Stimulated activated naive CD8-positive, alpha-beta T cell treated with anti-CD3 and anti-CD28 coated beads, Interleukin-15, Interleukin-2, amounts not matched to agents 100 ng/mL and 50 ng/mL, for 24 hours (primary cell): Measurements from ENCODE around the gene ERCC6L2.

ENCODE experiments used
- H3K27ac Mint-ChIP-seq: one replicate; pipeline ENCODE4 v1.8.0; 2021; ENCODE audit warnings: mild to moderate bottlenecking, mixed read lengths
- H3K27me3 Mint-ChIP-seq: one replicate; pipeline ENCODE4 v1.8.0; 2021; ENCODE audit warnings: mixed read lengths
- H3K36me3 Mint-ChIP-seq: one replicate; pipeline ENCODE4 v1.8.0; 2021; ENCODE audit warnings: low read depth, mixed read lengths
- H3K4me1 Mint-ChIP-seq: one replicate; pipeline ENCODE4 v1.8.0; 2021; ENCODE audit warnings: low read depth, mixed read lengths
- H3K4me3 Mint-ChIP-seq: one replicate; pipeline ENCODE4 v1.8.0; 2021; ENCODE audit warnings: mild to moderate bottlenecking, mixed read lengths
- H3K9me3 Mint-ChIP-seq: one replicate; pipeline ENCODE4 v1.8.0; 2021; ENCODE audit warnings: mixed read lengths

The ERCC6L2 gene

GRCh38 chr9:95875305-95876137 lies at the start of gene ERCC6L2:
Gene ERCC6L2 (plus strand): TSS chr9:95875691. CDS start chr9:95876039, 348 bp downstream.
- no peaks in the 10 kb centered on the region for H3K27me3 Mint-ChIP-seq
- H3K27ac Mint-ChIP-seq = no peak within 1 kb of the TSS
- H3K36me3 Mint-ChIP-seq = peaks cover 46% of the 10 kb centered on the region
- H3K4me3 Mint-ChIP-seq = no peak within 1 kb of the TSS
- H3K4me1 Mint-ChIP-seq = peaks cover 31% of the 10 kb centered on the region
- peaks cover 17% of the 10 kb centered on the region for H3K9me3 Mint-ChIP-seq

GRCh38 chr9:95826183-95826838 lies 49.2 kb upstream of the ERCC6L2 start:
- Mint-ChIP-seq H3K27me3 (no peaks in the 10 kb centered on the region), H3K4me3 (no peak overlapping the region), H3K27ac (no peak overlapping the region), H3K36me3 (no peaks in the 10 kb centered on the region), H3K9me3 (no peaks in the 10 kb centered on the region), H3K4me1 (peaks cover 24% of the 10 kb centered on the region)

- H3K36me3 Mint-ChIP-seq = no peaks in the 10 kb centered on the region
- no peaks in the 10 kb centered on the region for H3K27me3 Mint-ChIP-seq
- no peaks in the 10 kb centered on the region for H3K9me3 Mint-ChIP-seq
- H3K4me3 Mint-ChIP-seq = no peak overlapping the region
- H3K4me1 Mint-ChIP-seq = peaks cover 15% of the 10 kb centered on the region
- no peak overlapping the region for H3K27ac Mint-ChIP-seq
These were observed 44.7 kb upstream of the ERCC6L2 start for GRCh38 chr9:95830768-95831167.

- no peaks in the 10 kb centered on the region for H3K27me3 Mint-ChIP-seq
- H3K4me3 Mint-ChIP-seq = no peak overlapping the region
- H3K4me1 Mint-ChIP-seq = peaks cover 15% of the 10 kb centered on the region
- H3K36me3 Mint-ChIP-seq = no peaks in the 10 kb centered on the region
- H3K27ac Mint-ChIP-seq = no peak overlapping the region
- no peaks in the 10 kb centered on the region for H3K9me3 Mint-ChIP-seq
These were observed 43.7 kb upstream of the ERCC6L2 start for GRCh38 chr9:95831810-95832209.

DNA sequence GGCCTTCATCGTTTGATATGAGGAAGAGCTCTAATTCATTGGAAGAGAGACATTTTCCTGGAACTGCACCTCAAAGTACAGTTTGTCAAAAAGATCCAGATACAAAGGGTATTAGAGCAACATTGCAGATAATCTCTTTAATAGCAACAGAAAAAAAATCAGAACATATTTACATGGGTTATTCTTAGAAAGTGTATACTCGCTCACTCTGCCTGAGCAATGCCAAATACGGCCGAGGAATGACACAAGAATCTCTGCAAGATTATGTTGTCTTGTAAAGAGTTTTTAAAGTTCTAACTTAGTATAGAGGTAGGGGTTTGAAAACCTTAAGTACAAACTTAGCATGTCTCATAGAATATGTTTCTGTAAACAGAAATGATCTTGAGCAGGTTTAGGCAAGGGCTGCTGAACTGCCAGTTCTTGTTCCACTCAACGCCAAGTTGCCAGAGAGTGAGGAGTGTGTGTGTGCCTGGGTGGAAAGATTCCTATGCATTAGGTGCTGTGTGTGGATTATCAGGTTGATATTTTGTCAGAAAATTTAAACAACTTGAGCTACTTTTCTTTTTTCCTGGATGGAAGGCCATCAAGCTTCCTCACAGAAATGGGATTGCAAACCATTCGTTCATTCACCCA lies 41.8 kb upstream of the ERCC6L2 start:
- no peak overlapping the region for H3K27ac Mint-ChIP-seq
- H3K4me3 Mint-ChIP-seq = no peak overlapping the region
- H3K4me1 Mint-ChIP-seq = peaks cover 15% of the 10 kb centered on the region
- H3K36me3 Mint-ChIP-seq = no peaks in the 10 kb centered on the region
- no peaks in the 10 kb centered on the region for H3K27me3 Mint-ChIP-seq
- H3K9me3 Mint-ChIP-seq = peaks cover 4% of the 10 kb centered on the region

DNA sequence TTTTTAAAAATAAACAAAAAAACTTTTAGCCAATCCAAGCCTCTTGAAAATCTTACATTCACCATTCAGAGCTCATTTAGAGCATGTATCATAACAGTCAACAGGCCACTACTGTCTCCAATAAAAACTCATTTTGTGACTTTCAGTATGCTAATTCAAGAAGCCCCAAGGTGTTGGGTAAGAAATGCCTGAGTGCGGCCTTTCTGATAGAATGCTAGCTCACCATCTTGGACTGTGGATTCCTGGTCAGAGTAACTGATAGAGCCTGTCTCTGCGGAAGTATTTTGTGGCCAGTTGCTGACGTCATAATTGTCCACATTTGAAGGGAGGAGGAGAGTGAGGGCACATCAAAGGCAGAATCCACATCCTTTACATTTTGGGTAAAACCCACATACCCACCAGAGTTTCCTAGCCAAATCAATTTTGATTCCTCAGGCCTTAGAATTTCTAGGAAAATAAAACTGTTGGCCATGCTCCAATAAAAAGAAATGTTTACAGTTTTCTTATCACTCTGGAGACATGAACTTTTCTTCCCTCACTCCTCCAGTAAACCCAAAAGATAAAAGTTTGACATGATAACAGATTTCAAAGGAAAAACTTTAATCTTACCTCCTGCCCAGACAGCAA lies 41.1 kb upstream of the ERCC6L2 start:
- H3K27me3 Mint-ChIP-seq = no peaks in the 10 kb centered on the region
- no peak overlapping the region for H3K4me3 Mint-ChIP-seq
- peaks cover 15% of the 10 kb centered on the region for H3K4me1 Mint-ChIP-seq
- H3K9me3 Mint-ChIP-seq = peaks cover 4% of the 10 kb centered on the region
- no peak overlapping the region for H3K27ac Mint-ChIP-seq
- H3K36me3 Mint-ChIP-seq = no peaks in the 10 kb centered on the region

GRCh38 chr9:95835393-95835792 lies 40.1 kb upstream of the ERCC6L2 start:
- peaks cover 15% of the 10 kb centered on the region for H3K4me1 Mint-ChIP-seq
- no peaks in the 10 kb centered on the region for H3K27me3 Mint-ChIP-seq

DNA sequence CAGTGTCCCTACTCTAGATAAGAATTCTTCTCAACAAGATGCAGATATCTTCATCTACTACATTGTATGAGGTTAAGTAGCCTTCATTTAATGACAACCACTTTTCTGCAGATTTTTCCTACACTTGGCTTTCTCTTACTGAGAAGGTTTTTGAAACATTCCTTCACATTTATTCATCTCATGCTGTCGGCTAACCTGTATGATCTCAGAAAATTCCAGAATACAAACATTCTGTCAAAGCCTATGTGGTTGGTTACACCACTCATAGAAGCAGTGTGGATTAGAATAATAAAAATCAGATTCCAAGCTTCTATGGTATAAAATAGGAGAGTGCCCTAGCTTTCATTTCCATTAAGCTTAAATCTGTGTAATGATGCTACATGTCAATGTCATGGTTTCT lies 39.4 kb upstream of the ERCC6L2 start:
- Mint-ChIP-seq H3K4me3 (no peak overlapping the region), H3K27ac (no peak overlapping the region), H3K27me3 (no peaks in the 10 kb centered on the region), H3K4me1 (peaks cover 15% of the 10 kb centered on the region), H3K9me3 (peaks cover 4% of the 10 kb centered on the region), H3K36me3 (no peaks in the 10 kb centered on the region)

More at GRCh38 chr9:95835393-95835792, 40.1 kb upstream of the ERCC6L2 start:
- Mint-ChIP-seq H3K9me3 (peaks cover 4% of the 10 kb centered on the region), H3K36me3 (no peaks in the 10 kb centered on the region), H3K4me3 (no peak overlapping the region), H3K27ac (no peak overlapping the region)

- Mint-ChIP-seq H3K36me3 (peaks cover 7% of the 10 kb centered on the region), H3K4me1 (peaks cover 11% of the 10 kb centered on the region), H3K4me3 (no peak overlapping the region), H3K27me3 (no peaks in the 10 kb centered on the region), H3K27ac (no peak overlapping the region), H3K9me3 (peaks cover 4% of the 10 kb centered on the region)
These were observed 36.5 kb upstream of the ERCC6L2 start for GRCh38 chr9:95839012-95839411.

DNA sequence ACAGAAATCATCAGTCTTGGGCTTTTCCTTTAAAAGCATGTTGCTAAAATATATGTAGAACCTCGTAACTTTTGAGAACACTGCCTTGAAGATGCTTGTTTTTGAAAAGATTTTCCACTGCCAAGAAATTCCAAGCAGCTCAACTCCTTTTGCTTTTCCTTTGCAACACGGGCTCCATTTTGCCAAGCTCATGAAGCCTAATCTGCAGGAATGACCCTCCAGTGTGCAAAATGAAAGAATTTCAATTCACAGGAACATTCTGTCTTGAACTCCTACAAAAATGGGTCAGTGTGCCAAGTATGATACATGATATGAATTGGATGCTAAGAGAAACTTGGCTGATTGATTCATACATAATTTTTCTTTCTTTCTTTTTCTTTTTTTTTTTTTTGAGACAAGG lies 35.4 kb upstream of the ERCC6L2 start:
- Mint-ChIP-seq H3K27me3 (no peaks in the 10 kb centered on the region), H3K36me3 (peaks cover 7% of the 10 kb centered on the region), H3K4me3 (no peak overlapping the region), H3K4me1 (peaks cover under 1% of the 10 kb centered on the region), H3K27ac (no peak overlapping the region), H3K9me3 (peaks cover 4% of the 10 kb centered on the region)

- peaks cover 4% of the 10 kb centered on the region for H3K9me3 Mint-ChIP-seq
- no peak overlapping the region for H3K27ac Mint-ChIP-seq
- H3K36me3 Mint-ChIP-seq = peaks cover 7% of the 10 kb centered on the region
These were observed 34.1 kb upstream of the ERCC6L2 start for GRCh38 chr9:95841377-95841776.

GRCh38 chr9:95845751-95846150 lies 29.7 kb upstream of the ERCC6L2 start:
- no peaks in the 10 kb centered on the region for H3K9me3 Mint-ChIP-seq
- peaks cover 21% of the 10 kb centered on the region for H3K36me3 Mint-ChIP-seq
- H3K4me3 Mint-ChIP-seq = no peak overlapping the region
- H3K27ac Mint-ChIP-seq = no peak overlapping the region
- H3K4me1 Mint-ChIP-seq = no peaks in the 10 kb centered on the region
- no peaks in the 10 kb centered on the region for H3K27me3 Mint-ChIP-seq

More at GRCh38 chr9:95841377-95841776, 34.1 kb upstream of the ERCC6L2 start:
- no peaks in the 10 kb centered on the region for H3K4me1 Mint-ChIP-seq
- no peak overlapping the region for H3K4me3 Mint-ChIP-seq
- H3K27me3 Mint-ChIP-seq = no peaks in the 10 kb centered on the region

DNA sequence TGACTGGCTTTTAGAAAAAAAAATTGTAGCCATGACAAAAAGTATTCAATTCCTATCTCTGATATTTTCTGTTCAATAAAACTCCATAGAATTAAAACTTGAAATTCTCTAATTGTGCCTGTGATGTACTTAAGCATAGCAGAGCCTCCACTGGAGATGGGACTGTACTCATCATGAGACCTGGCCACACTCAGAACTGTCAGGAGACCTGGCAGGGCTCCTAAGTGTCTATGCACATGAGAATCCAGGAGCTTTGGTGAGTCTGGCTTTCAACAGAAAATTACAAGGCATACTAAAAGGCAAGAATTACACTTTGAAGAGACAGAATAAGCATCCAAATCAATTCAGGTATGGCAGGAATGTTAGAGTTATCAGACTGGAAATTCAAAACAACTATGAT lies 26.7 kb upstream of the ERCC6L2 start:
- H3K27ac Mint-ChIP-seq = no peak overlapping the region
- H3K4me1 Mint-ChIP-seq = peaks cover 24% of the 10 kb centered on the region
- H3K36me3 Mint-ChIP-seq = peaks cover 17% of the 10 kb centered on the region
- no peaks in the 10 kb centered on the region for H3K27me3 Mint-ChIP-seq
- H3K4me3 Mint-ChIP-seq = no peak overlapping the region
- no peaks in the 10 kb centered on the region for H3K9me3 Mint-ChIP-seq

DNA sequence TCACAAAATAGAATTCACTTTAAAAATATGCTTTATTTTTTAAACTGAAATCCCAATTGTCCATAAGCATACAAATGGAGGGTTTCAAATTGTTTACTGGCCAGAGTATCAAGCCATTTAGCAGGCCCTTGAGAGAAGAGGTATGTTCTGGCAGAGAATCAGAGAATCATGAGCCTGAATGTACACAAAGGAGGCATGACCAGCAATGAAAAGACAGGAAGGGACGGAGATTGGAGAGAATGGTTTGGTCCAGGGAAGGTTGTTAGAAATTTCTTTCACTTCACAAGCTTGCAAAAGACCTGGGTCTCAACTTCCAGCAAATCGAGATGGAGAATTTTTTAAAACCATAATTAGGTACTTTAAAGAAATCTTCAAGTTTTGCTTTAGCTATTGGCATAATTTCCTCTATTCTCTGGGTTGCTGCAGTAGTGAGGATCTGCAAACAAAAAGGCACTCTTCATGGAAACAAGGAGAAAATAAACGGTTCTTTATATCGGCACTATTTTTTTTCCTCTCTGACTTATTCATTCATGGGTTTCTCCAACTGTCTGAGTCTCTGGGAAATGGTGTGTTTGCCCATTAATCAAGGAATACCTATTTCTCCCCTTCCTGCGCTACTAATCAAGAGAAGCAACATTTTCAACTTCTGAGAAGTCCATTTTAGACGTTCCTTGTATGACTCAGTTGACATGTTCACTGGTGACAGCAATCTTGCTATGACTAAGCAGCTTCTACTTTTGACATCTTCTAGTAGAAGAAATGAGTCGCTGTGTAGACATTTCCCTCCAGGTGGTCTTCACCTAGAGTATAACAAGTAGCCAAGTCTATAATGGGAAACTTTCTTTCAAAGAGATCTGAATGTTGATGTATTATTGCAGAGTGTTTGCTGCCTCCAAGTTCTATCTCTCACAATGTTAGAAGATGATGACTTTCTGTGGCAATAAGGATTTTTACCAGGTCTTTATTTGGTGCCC lies 23.1 kb upstream of the ERCC6L2 start:
- H3K4me1 Mint-ChIP-seq = peaks cover 30% of the 10 kb centered on the region
- peak overlapping the region; percentile 48 for H3K4me3 Mint-ChIP-seq
- H3K9me3 Mint-ChIP-seq = no peaks in the 10 kb centered on the region
- no peaks in the 10 kb centered on the region for H3K27me3 Mint-ChIP-seq
- peaks cover 17% of the 10 kb centered on the region for H3K36me3 Mint-ChIP-seq
- peak overlapping the region; percentile 84 for H3K27ac Mint-ChIP-seq
